Smooth muscle cell (in vitro differentiated cells): ENCODE measurements around the gene MAPK10. TPM values are rescaled to one million over a fixed set of nuclear protein-coding genes. Genes with fewer than 3 reads are reported as not detected.

Source experiments
- DNase-seq: peaks from one replicate; lab custom pipeline; 2025; ENCODE audit not compliant: unreplicated experiment; lab: John Stamatoyannopoulos, UW
- H2AFZ ChIP-seq: fragments of 200-600 bp; sonication (generic); 2 replicates; pipeline ENCODE4 v1.6.0; 2016; ENCODE audit warnings: antibody characterized with exemption, low read depth, mild to moderate bottlenecking
- H3F3A ChIP-seq: fragments of 200-600 bp; sonication (generic); 2 replicates; pipeline ENCODE4 v1.6.0; 2017; ENCODE audit warnings: antibody characterized with exemption, low read depth
- H3K27ac ChIP-seq: fragments of 200-600 bp; sonication (generic); 2 replicates; pipeline ENCODE4 v1.5.1; 2016; ENCODE audit warnings: low read depth, mild to moderate bottlenecking
- H3K27me3 ChIP-seq: fragments of 200-600 bp; sonication (generic); 2 replicates; pipeline ENCODE4 v1.6.1; 2016; ENCODE audit warnings: low read depth, mild to moderate bottlenecking
- H3K36me3 ChIP-seq: fragments of 200-600 bp; sonication (generic); 2 replicates; pipeline ENCODE4 v1.5.1; 2016; ENCODE audit warnings: low read depth
- H3K4me1 ChIP-seq: fragments of 200-600 bp; sonication (generic); 2 replicates; pipeline ENCODE4 v1.5.1; 2016; ENCODE audit warnings: low read depth
- H3K4me2 ChIP-seq: fragments of 200-600 bp; sonication (generic); 2 replicates; pipeline ENCODE4 v1.6.0; 2016; ENCODE audit warnings: mild to moderate bottlenecking
- H3K4me3 ChIP-seq: fragments of 200-600 bp; sonication (generic); 2 replicates; pipeline ENCODE4 v1.5.1; 2016; ENCODE audit warnings: mild to moderate bottlenecking
- H3K79me2 ChIP-seq: fragments of 200-600 bp; sonication (generic); 2 replicates; pipeline ENCODE4 v1.6.0; 2016; ENCODE audit warnings: low read depth, mild to moderate bottlenecking
- H3K9ac ChIP-seq: fragments of 200-600 bp; sonication (generic); 2 replicates; pipeline ENCODE4 v1.6.0; 2016; ENCODE audit warnings: low read depth
- H3K9me3 ChIP-seq: fragments of 200-600 bp; sonication (generic); replicated peaks from 2 replicates; pipeline ENCODE4 v1.5.1; 2016; ENCODE audit warnings: low read depth
- H4K20me1 ChIP-seq: fragments of 200-600 bp; sonication (generic); 2 replicates; pipeline ENCODE4 v1.6.0; 2016; ENCODE audit warnings: low read depth
- WGBS: methylation state at CpG from one replicate; pipeline ENCODE4 v1.1.7; 2016; ENCODE audit warnings: low lambda C conversion rate; 5-methylcytosine and 5-hydroxymethylcytosine counted together
- polyA plus RNA-seq: library from polyadenylated mRNA; unstranded; fragments of >200 nt; fragmentation: Nextera tagmentation; extraction: Ambion mirVana; gene quantifications from 2 replicates; pipeline ENCODE4 v1.2.1, GENCODE V29; 2016
- total RNA-seq: library from RNA; depleted of rRNA; stranded (reverse); fragments of >200 nt; gene quantifications from 2 replicates; pipeline ENCODE4 v1.2.3, GENCODE V29; 2014
- TF ChIP-seq, protein P1 (sequence below): fragments of 200-600 bp; sonication (generic); IDR thresholded peaks from 2 replicates; pipeline ENCODE4 v1.5.1; 2017; ENCODE audit warnings: borderline replicate concordance, mild to moderate bottlenecking, antibody characterized with exemption; ENCODE audit not compliant: insufficient read depth, poor library complexity, severe bottlenecking

The MAPK10 gene
- total and polyA plus RNA-seq, 2 experiments from 2014 or later = 2.4 to 13.3 TPM

DNA sequence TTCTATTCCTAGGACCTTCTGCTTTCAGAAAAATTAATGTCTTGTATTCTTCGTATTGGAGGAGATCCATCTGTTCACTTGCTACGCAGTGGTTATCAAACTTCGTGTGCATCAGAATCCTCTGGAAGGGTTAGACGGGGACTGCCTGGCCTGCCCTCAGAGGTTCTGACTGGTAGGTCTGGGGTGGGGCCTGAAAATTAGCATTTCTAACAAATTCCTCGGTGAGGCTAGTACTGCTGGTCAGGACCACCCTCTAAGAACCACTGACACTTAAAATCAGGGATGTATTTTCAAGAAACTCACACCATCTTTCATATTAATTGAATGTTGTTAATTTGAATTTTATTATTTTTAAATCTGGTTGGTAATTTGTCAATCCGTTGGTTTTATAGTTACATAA lies 63.0 kb downstream of the MAPK10 start:
- Histone ChIP-seq H4K20me1 (no peaks in the 10 kb centered on the region), H3K27me3 (no peaks in the 10 kb centered on the region), H3K4me3 (no peak overlapping the region), H3K36me3 (no peaks in the 10 kb centered on the region), H3K9ac (no peak overlapping the region), H3K4me2 (no peak overlapping the region), H3F3A (no peaks in the 10 kb centered on the region), H3K4me1 (peaks cover 4% of the 10 kb centered on the region), H3K9me3 (no peaks in the 10 kb centered on the region), H3K27ac (no peak overlapping the region), H3K79me2 (no peaks in the 10 kb centered on the region), H2AFZ (no peak overlapping the region)
- no peak for DNase-seq
- WGBS = 75% methylated on average over 6 of the region's 6 CpGs
- TF ChIP-seq, protein P1, sequence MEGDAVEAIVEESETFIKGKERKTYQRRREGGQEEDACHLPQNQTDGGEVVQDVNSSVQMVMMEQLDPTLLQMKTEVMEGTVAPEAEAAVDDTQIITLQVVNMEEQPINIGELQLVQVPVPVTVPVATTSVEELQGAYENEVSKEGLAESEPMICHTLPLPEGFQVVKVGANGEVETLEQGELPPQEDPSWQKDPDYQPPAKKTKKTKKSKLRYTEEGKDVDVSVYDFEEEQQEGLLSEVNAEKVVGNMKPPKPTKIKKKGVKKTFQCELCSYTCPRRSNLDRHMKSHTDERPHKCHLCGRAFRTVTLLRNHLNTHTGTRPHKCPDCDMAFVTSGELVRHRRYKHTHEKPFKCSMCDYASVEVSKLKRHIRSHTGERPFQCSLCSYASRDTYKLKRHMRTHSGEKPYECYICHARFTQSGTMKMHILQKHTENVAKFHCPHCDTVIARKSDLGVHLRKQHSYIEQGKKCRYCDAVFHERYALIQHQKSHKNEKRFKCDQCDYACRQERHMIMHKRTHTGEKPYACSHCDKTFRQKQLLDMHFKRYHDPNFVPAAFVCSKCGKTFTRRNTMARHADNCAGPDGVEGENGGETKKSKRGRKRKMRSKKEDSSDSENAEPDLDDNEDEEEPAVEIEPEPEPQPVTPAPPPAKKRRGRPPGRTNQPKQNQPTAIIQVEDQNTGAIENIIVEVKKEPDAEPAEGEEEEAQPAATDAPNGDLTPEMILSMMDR = no peak

- Histone ChIP-seq H3K36me3 (no peaks in the 10 kb centered on the region), H3K4me1 (peaks cover 4% of the 10 kb centered on the region), H2AFZ (no peak overlapping the region), H3K9ac (no peak overlapping the region), H3K27ac (no peak overlapping the region), H4K20me1 (no peaks in the 10 kb centered on the region), H3K4me3 (no peak overlapping the region), H3K9me3 (no peaks in the 10 kb centered on the region), H3F3A (no peaks in the 10 kb centered on the region), H3K4me2 (no peak overlapping the region), H3K79me2 (no peaks in the 10 kb centered on the region), H3K27me3 (no peaks in the 10 kb centered on the region)
- no peak for DNase-seq
- TF ChIP-seq, protein P1 = no peak
- WGBS = 87% methylated on average over 11 of the region's 11 CpGs
These were observed 65.0 kb downstream of the MAPK10 start for GRCh38 chr4:86294883-86295282.

DNA sequence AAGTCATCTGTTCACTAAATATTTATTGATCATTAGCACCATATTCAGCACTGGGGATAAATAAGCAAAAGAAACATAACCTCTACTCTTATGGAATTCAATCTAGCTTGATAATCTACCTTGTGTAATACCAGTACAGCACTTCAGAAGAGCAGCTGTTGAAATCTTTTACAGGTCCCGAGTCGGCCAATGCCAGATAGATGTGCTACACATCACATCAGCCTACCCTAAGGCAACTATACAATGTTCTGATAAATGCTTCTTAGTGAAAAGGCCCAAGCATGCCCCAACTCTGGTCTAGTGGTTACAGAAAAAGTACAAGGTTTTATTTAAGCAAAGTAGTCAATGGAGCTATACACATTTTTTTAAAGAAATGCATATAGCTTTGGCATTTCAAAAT lies 68.7 kb downstream of the MAPK10 start:
- DNase-seq = no peak
- H3K27me3 ChIP-seq = no peaks in the 10 kb centered on the region
- no peak overlapping the region for H2AFZ ChIP-seq
- H3K79me2 ChIP-seq = no peaks in the 10 kb centered on the region
- H3F3A ChIP-seq = no peaks in the 10 kb centered on the region
- no peak overlapping the region for H3K4me2 ChIP-seq
- no peaks in the 10 kb centered on the region for H4K20me1 ChIP-seq
- H3K9ac ChIP-seq = no peak overlapping the region
- TF ChIP-seq, protein P1 = no peak
- 65% methylated on average over 2 of the region's 2 CpGs for WGBS
- no peaks in the 10 kb centered on the region for H3K36me3 ChIP-seq
- no peaks in the 10 kb centered on the region for H3K9me3 ChIP-seq
- no peak overlapping the region for H3K27ac ChIP-seq
- peaks cover 4% of the 10 kb centered on the region for H3K4me1 ChIP-seq
- H3K4me3 ChIP-seq = no peak overlapping the region

- TF ChIP-seq, protein P1 = no peak
- H2AFZ ChIP-seq = no peak overlapping the region
- 76% methylated on average over 2 of the region's 2 CpGs for WGBS
- no peaks in the 10 kb centered on the region for H3F3A ChIP-seq
- H3K9ac ChIP-seq = no peak overlapping the region
- H3K4me1 ChIP-seq = peaks cover 9% of the 10 kb centered on the region
- H3K36me3 ChIP-seq = no peaks in the 10 kb centered on the region
- H3K9me3 ChIP-seq = no peaks in the 10 kb centered on the region
- H3K27me3 ChIP-seq = no peaks in the 10 kb centered on the region
- no peaks in the 10 kb centered on the region for H4K20me1 ChIP-seq
- no peak overlapping the region for H3K4me2 ChIP-seq
- no peaks in the 10 kb centered on the region for H3K79me2 ChIP-seq
- H3K27ac ChIP-seq = no peak overlapping the region
- no peak for DNase-seq
- H3K4me3 ChIP-seq = no peak overlapping the region
These were observed 73.1 kb downstream of the MAPK10 start for GRCh38 chr4:86286726-86287125.
